Measurements from ENCODE around the gene SLC7A6. TPM values are rescaled to one million over a fixed set of nuclear protein-coding genes. Genes with fewer than 3 reads are reported as not detected.

The SLC7A6 gene
- total and polyA plus RNA-seq, 2 of the 13 experiments (the other 11 are each of a cell fraction or from before 2014, with no cell fraction given), result 35.8 to 70.8 TPM

DNA sequence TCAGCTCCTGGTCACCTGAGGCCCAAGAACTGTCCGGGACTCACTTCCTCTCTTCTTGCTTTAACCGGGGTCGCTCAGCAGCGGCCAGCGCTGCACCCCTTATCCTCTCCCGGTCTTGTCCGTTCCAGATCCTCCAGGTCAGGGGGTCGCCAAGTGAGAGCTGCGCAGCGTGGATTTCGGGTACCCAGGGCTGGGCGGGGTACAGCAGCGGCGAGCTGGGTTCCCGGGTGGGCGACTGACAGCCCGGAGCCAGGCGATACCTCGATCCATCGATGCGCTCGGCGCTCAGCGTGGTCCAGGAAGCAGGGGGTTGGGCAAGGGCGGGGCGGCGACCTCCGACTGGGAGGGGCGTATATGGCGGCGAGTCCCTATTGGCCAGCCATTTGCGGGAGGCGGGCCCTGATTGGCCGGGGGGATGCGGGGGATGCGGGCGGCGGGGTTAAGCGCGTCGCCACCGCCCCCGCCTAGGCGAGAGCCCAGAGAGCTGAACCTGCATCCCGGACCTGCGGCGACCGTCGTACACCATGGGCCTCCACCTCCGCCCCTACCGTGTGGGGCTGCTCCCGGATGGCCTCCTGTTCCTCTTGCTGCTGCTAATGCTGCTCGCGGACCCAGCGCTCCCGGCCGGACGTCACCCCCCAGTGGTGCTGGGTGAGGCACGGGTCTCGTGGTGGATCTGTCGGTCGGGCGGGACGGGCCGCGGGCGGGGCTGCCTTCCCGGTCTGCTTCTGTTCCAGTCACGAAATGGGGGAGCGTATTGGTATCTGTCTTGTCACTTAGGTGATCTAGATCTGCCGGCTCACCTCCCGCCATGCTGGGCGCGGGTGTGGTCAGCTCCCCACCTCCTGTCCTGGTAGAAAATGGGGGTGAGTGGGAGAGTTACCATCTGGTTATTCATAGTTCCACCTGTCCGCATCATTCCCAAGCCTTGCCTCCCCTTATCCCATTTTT, 19.1 kb upstream of the SLC7A6 start, which contains the start of gene PLA2G15 (continued):
- TF ChIP-seq, protein P1, sequence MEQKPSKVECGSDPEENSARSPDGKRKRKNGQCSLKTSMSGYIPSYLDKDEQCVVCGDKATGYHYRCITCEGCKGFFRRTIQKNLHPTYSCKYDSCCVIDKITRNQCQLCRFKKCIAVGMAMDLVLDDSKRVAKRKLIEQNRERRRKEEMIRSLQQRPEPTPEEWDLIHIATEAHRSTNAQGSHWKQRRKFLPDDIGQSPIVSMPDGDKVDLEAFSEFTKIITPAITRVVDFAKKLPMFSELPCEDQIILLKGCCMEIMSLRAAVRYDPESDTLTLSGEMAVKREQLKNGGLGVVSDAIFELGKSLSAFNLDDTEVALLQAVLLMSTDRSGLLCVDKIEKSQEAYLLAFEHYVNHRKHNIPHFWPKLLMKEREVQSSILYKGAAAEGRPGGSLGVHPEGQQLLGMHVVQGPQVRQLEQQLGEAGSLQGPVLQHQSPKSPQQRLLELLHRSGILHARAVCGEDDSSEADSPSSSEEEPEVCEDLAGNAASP (CRISPR knock-in tag; IDR thresholded peaks at IDR 0.05; ENCODE audit: borderline replicate concordance), result peak; percentile 50; the same call in 1 of the 2 replicates
- TF ChIP-seq ZNF10 (CRISPR knock-in tag; IDR thresholded peaks at IDR 0.05; ENCODE audit: borderline replicate concordance, low read depth) (no peak), EED (CRISPR knock-in tag; IDR thresholded peaks at IDR 0.05) (peak; percentile 92; the same call in 1 of the 2 replicates), NKX3-1 (CRISPR knock-in tag; IDR thresholded peaks at IDR 0.05) (no peak; the same call in 1 of the 2 replicates), ZNF607 (CRISPR knock-in tag; IDR thresholded peaks at IDR 0.05; ENCODE audit: borderline replicate concordance) (peak; percentile 87), ZNF652 (CRISPR knock-in tag; IDR thresholded peaks at IDR 0.05; ENCODE audit: borderline replicate concordance, low read depth) (0 out of 2 replicates have a peak, but pooled peaks have one; percentile 8), TERF1 (CRISPR knock-in tag; IDR thresholded peaks at IDR 0.05) (no peak), TRIM24 (CRISPR knock-in tag; IDR thresholded peaks at IDR 0.05) (no peak), TSC22D2 (CRISPR knock-in tag; IDR thresholded peaks at IDR 0.05; ENCODE audit: borderline replicate concordance) (peak; percentile 20; the same call in 1 of the 2 replicates), CHCHD3 (CRISPR knock-in tag; IDR thresholded peaks at IDR 0.05) (no peak), EP300 (IDR thresholded peaks at IDR 0.05; ENCODE audit: low read depth in 2 of 2, low read length in 2 of 2) (0 out of 4 replicates have a peak, but pooled peaks of 1 of the 2 experiments have one; percentile 23), EP300 (CRISPR knock-in tag; IDR thresholded peaks at IDR 0.05; ENCODE audit: borderline replicate concordance) (no peak), GPN1 (CRISPR knock-in tag; IDR thresholded peaks at IDR 0.05; ENCODE audit: borderline replicate concordance) (no peak), ZBTB20 (CRISPR knock-in tag; IDR thresholded peaks at IDR 0.05; ENCODE audit: borderline replicate concordance, low read depth) (peak; percentile 74; the same call in 1 of the 2 replicates), RNF2 (conservative IDR thresholded peaks at IDR 0.05; ENCODE audit: low read depth) (0 out of 2 replicates have a peak, but pooled peaks have one; percentile 17), ZNF30 (CRISPR knock-in tag; IDR thresholded peaks at IDR 0.05) (no peak), HNRNPH1 (optimal IDR thresholded peaks at IDR 0.05; ENCODE audit: low read depth, low read length) (no peak), FOXJ3 (CRISPR knock-in tag; IDR thresholded peaks at IDR 0.05; ENCODE audit: borderline replicate concordance) (0 out of 2 replicates have a peak, but pooled peaks have one; percentile 33), THAP8 (CRISPR knock-in tag; IDR thresholded peaks at IDR 0.05; ENCODE audit: borderline replicate concordance) (peak; percentile 83; the same call in 1 of the 2 replicates)
- TF ChIP-seq, protein P2, sequence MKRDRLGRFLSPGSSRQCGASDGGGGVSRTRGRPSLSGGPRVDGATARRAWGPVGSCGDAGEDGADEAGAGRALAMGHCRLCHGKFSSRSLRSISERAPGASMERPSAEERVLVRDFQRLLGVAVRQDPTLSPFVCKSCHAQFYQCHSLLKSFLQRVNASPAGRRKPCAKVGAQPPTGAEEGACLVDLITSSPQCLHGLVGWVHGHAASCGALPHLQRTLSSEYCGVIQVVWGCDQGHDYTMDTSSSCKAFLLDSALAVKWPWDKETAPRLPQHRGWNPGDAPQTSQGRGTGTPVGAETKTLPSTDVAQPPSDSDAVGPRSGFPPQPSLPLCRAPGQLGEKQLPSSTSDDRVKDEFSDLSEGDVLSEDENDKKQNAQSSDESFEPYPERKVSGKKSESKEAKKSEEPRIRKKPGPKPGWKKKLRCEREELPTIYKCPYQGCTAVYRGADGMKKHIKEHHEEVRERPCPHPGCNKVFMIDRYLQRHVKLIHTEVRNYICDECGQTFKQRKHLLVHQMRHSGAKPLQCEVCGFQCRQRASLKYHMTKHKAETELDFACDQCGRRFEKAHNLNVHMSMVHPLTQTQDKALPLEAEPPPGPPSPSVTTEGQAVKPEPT (CRISPR knock-in tag; IDR thresholded peaks at IDR 0.05; ENCODE audit: low read depth), result no peak
